Measurements from ENCODE around the gene PIK3R4. TPM values are rescaled to one million over a fixed set of nuclear protein-coding genes. Genes with fewer than 3 reads are reported as not detected.

PIK3R4 gene
- total RNA-seq, 2 experiments from 2014 or later: 31.1 to 31.4 TPM

GRCh38 chr3:130649061-130649654 lies 97.5 kb downstream of the PIK3R4 start:
- Mint-ChIP-seq H3K9me3 (no peaks in the 10 kb centered on the region), H3K27me3 (no peaks in the 10 kb centered on the region), H3K27ac (no peak overlapping the region), H3K36me3 (no peaks in the 10 kb centered on the region), H3K4me1 (no peaks in the 10 kb centered on the region), H3K4me3 (no peak overlapping the region)
- DNase-seq: no peak

- Mint-ChIP-seq H3K36me3 (no peaks in the 10 kb centered on the region), H3K27me3 (no peaks in the 10 kb centered on the region), H3K9me3 (no peaks in the 10 kb centered on the region), H3K4me3 (no peak overlapping the region), H3K27ac (no peak overlapping the region), H3K4me1 (no peaks in the 10 kb centered on the region)
- no peak for DNase-seq
These were observed 98.3 kb downstream of the PIK3R4 start for GRCh38 chr3:130648293-130648692.

- Mint-ChIP-seq H3K27me3 (peaks cover 7% of the 10 kb centered on the region), H3K27ac (no peak overlapping the region), H3K4me3 (no peak overlapping the region), H3K4me1 (no peaks in the 10 kb centered on the region), H3K36me3 (no peaks in the 10 kb centered on the region), H3K9me3 (no peaks in the 10 kb centered on the region)
- no peak for DNase-seq
These were observed 101.4 kb downstream of the PIK3R4 start for GRCh38 chr3:130645261-130645660.

- no peak overlapping the region for H3K27ac Mint-ChIP-seq
- DNase-seq: no peak
- no peaks in the 10 kb centered on the region for H3K4me1 Mint-ChIP-seq
- H3K9me3 Mint-ChIP-seq: no peaks in the 10 kb centered on the region
- H3K36me3 Mint-ChIP-seq: no peaks in the 10 kb centered on the region
- peaks cover 7% of the 10 kb centered on the region for H3K27me3 Mint-ChIP-seq
- no peak overlapping the region for H3K4me3 Mint-ChIP-seq
These were observed 101.9 kb downstream of the PIK3R4 start for GRCh38 chr3:130644628-130645253.

- Mint-ChIP-seq H3K9me3 (peaks cover 3% of the 10 kb centered on the region), H3K4me1 (no peaks in the 10 kb centered on the region), H3K27me3 (peaks cover 13% of the 10 kb centered on the region), H3K4me3 (no peak overlapping the region), H3K36me3 (no peaks in the 10 kb centered on the region), H3K27ac (no peak overlapping the region)
- DNase-seq: no peak
These were observed 106.6 kb downstream of the PIK3R4 start for GRCh38 chr3:130640027-130640426.

GRCh38 chr3:130636480-130637234 lies 110.0 kb downstream of the PIK3R4 start:
- H3K27ac Mint-ChIP-seq: no peak overlapping the region
- no peaks in the 10 kb centered on the region for H3K36me3 Mint-ChIP-seq
- H3K9me3 Mint-ChIP-seq: peaks cover 3% of the 10 kb centered on the region
- no peak overlapping the region for H3K4me3 Mint-ChIP-seq
- no peak for DNase-seq
- H3K4me1 Mint-ChIP-seq: no peaks in the 10 kb centered on the region
- H3K27me3 Mint-ChIP-seq: peaks cover 13% of the 10 kb centered on the region

- H3K36me3 Mint-ChIP-seq: no peaks in the 10 kb centered on the region
- H3K27me3 Mint-ChIP-seq: peaks cover 9% of the 10 kb centered on the region
- H3K27ac Mint-ChIP-seq: no peak overlapping the region
- H3K9me3 Mint-ChIP-seq: peaks cover 3% of the 10 kb centered on the region
- no peaks in the 10 kb centered on the region for H3K4me1 Mint-ChIP-seq
- no peak for DNase-seq
- H3K4me3 Mint-ChIP-seq: no peak overlapping the region
These were observed 110.7 kb downstream of the PIK3R4 start for GRCh38 chr3:130635978-130636377.

GRCh38 chr3:130635285-130635684 lies 111.3 kb downstream of the PIK3R4 start:
- Mint-ChIP-seq H3K36me3 (no peaks in the 10 kb centered on the region), H3K4me3 (no peak overlapping the region), H3K4me1 (no peaks in the 10 kb centered on the region), H3K27ac (no peak overlapping the region), H3K9me3 (peaks cover 3% of the 10 kb centered on the region), H3K27me3 (peaks cover 6% of the 10 kb centered on the region)
- no peak for DNase-seq

Other genes with a start within 250 kb of the PIK3R4 start
- not detected for gene COL6A6, start 229.7 kb downstream of the PIK3R4 start, total RNA-seq
- 10 to 100 TPM; 48.8 to 53.2 TPM for gene ATP2C1, start 147.3 kb upstream of the PIK3R4 start, total RNA-seq

Data from activated naive CD8-positive, alpha-beta T cell treated with anti-CD3 and anti-CD28 coated beads for 36 hours (primary cell).